ENCODE data around the gene CDK5RAP2.
"Not testable (repeated sequence)": the region's sequence is repeated elsewhere in the genome, so short reads cannot be mapped to it uniquely, and the experiment has no call there.

The CDK5RAP2 gene

DNA sequence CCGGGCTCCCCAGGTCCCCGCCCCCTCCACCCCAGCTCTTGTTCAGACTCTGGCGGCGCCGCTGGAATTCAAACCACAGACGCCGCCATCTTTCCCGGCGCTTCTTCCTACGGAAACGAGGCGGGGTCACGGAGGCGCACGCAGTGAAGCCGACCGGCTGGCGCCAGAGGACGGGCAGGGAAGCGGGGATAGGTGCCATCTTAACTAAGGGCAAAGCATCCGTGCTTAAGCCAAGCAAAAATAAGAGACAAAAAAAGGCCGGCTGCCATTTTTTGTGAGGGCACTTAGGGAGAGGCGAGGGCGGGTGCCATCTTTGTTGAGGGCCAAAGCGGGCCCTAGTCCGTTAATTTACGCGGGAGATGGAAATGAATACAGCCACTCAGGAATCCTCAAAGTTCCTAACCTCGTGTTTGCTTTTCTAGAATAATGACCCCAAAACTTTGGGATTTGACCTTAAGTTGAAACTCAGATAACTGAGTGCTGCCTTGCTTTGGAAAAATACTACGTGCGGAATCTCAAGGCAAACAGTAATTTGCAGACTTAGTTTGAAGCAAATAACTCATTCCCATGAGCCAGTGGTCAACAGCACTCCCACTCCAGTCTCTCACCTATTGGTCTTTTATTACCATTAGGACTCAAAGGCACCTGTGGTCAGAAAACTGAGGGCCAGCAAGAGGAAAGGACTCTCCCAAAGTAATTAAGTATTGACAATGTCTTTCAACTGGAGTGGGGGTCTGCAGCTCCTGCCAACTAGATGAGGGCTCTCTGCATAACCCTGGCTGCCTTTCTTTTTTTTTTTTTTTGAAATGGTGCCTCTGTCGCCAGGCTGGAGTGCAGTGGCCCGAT is at the start of gene CDK5RAP2:
TSS of gene CDK5RAP2 (minus strand) at position 117 of the 846 bp plus-strand sequence. CDS start 189 bp downstream, outside the sequence.
- DNase-seq, result peak; percentile 75

- DNase-seq, result not testable (repeated sequence)
Measured at GRCh38 chr9:120628925-120629497, 49.0 kb upstream of the CDK5RAP2 start.

DNA sequence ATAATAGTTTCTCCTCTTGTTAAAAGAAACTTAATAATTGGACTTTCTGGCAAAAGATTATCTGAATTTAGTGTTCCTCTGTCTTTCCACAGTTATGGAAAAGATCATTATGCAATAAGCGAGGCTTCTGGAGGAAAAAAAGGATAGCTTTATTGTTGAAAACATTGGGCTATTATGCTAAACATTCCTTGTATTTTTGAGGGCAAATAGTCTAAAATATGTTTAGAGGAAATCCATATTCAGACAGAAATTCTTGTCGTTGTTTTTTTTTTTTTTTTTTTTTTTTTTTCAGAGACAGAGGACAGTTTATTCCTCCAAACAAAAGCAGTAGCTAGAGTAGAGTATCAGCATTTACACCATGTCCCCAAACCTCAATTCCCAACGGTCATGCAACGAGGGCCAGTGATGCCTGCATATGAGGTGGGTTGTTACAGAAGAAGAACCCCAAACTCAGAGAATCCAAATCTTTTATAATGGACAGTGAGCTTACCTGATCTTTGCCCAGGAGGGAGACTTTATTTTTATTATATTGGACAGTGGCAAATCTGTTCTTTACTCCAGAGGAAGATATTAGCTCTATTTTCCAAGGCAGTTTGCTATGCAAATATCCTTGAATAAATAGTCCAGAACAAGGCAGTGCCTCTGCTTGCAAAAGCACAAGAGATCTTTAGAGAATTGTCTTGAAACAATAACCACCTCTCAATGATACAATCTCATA is 48.4 kb upstream of the CDK5RAP2 start:
- no peak for DNase-seq

GRCh38 chr9:120627073-120627472 is 47.1 kb upstream of the CDK5RAP2 start:
- DNase-seq, result no peak

DNA sequence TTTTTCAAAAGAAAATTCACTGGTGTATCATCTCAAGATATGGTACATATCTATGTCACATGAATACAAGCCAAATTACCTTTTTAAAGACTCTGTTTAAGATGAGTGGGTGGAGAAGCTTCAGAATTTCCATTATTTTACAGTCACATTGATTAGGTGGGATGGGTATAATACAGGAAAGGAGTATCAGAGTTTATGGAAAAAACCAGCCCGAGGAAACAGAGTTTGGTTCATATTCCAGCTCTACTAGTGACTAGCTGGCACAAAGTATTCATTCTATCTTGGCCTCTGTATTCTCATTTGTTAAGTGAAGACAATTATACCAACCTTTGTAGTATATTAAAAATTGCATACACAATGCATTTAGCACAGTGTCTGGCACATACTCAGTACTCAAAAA is 46.5 kb upstream of the CDK5RAP2 start:
- DNase-seq, result no peak

DNA sequence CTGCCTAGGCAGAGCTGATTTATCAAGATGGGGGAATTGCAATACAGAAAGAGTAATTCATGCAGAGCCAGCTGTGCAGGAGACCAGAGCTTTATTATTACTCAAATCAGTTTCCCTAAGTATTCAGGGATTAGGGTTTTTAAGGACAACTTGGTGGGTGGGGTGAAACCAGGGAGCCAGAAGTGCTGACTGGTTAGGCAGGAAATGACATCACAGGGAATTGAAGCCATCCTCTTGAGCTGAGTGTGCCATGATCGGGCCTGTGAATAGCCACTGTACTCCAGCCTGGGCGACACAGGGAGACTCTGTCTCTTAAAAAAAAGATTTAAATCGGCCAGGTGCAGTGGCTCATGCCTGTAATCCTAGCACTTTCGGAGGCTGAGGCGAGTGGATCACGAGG is 45.3 kb upstream of the CDK5RAP2 start:
- no peak for DNase-seq

DNA sequence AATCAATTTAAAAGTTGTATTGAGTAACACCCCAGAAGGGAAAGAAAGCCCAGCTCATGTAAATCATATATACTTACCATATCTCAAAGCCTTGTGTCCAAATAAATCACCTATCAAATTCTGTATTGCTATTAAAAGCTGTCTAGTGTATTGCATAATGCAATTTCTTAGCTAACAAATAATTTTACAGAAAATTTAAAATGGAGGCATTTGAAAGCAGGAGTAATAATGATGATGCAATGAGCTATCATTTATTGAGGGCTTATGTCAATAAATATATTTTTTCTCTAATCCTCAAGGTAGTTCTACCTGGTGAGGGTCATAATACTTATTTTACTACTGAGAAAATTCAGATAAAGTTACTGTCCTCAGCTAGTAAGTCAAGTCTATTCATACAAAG is 42.8 kb upstream of the CDK5RAP2 start:
- no peak for DNase-seq

GRCh38 chr9:120621941-120622340 is 42.0 kb upstream of the CDK5RAP2 start:
- no peak for DNase-seq

- peak; percentile 26 for DNase-seq
Measured at GRCh38 chr9:120619751-120620655, 40.0 kb upstream of the CDK5RAP2 start.

- no peak for DNase-seq
Measured at GRCh38 chr9:120616966-120617935, 37.3 kb upstream of the CDK5RAP2 start.

DNA sequence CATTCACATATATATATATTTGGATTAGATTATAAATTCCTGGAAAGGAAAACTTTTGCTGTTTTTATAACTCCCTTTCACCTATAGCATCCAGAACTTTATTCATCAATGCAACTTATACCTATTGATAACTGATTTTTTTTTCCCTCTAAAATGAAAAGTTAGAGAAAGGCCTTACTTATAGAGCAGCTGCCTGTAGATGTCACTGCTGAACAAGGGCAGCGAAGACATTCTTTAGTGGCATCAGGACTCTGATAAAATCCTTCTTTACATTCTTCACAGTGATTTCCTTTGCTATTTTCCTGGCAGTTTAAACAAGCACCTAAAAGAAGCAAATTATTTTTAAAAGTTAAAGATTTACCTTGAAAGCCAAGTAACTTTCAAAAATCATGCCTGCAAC is 32.3 kb upstream of the CDK5RAP2 start:
- no peak for DNase-seq

- no peak for DNase-seq
Measured at GRCh38 chr9:120611690-120612068, 31.7 kb upstream of the CDK5RAP2 start.

GRCh38 chr9:120610975-120611689 is 31.2 kb upstream of the CDK5RAP2 start:
- DNase-seq, result no peak

DNA sequence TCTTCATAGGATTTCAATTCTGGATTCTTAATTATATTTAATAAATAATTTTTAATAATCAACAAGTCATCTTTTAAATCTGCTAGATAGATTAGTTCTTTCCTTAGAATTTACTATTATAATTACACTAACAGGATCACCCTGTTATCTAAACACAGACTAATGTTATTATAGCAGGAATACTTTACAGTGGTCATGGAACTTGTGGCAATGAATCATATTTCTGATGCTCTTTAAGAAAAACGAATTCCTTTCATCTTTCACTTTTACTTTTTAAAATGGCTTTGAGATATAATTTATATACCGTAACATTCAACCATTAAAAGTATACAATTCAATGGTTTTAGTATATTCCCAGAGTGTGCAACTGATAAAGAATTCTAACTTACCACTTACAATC is 29.7 kb upstream of the CDK5RAP2 start:
- DNase-seq, result no peak

DNA sequence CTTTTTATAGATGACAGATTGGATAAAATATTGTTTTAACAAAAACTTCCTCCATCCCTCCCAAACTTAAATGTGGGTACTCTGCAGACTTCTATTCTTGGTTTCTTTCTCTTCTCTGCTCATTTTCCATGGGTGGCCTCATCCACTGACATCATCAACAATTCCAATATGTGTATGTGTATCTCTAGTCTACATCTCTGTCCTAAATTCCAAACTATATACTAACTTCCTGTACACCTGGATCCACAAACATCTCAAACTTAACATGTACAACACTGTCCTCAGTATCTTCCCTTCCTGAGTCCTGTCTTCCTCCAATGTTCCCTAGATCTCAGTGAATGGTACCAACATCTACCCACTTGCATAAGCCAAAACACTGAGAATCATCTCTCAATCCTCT is 28.5 kb upstream of the CDK5RAP2 start:
- no peak for DNase-seq

DNA sequence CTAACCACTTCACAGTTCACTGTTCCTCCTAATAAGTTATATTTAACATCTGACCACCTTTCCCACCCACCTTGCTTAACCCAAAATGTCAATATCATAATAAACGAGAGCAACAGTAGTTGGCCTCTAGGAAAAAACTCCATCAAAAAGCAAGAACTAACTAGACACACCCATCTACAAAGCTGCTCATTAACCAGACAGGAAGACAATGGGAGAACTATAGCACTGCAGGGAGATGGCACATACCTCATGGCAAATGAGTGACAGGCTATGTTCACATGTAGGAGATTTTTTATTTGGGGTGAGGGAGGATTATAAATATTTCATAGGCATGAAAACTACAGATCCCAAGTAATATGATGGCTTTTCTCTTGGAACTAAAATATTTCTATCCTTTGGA is 23.6 kb upstream of the CDK5RAP2 start:
- DNase-seq, result no peak

GRCh38 chr9:120603010-120603409 is 23.0 kb upstream of the CDK5RAP2 start:
- DNase-seq, result no peak

GRCh38 chr9:120593955-120594277 is 13.9 kb upstream of the CDK5RAP2 start:
- DNase-seq, result no peak

DNA sequence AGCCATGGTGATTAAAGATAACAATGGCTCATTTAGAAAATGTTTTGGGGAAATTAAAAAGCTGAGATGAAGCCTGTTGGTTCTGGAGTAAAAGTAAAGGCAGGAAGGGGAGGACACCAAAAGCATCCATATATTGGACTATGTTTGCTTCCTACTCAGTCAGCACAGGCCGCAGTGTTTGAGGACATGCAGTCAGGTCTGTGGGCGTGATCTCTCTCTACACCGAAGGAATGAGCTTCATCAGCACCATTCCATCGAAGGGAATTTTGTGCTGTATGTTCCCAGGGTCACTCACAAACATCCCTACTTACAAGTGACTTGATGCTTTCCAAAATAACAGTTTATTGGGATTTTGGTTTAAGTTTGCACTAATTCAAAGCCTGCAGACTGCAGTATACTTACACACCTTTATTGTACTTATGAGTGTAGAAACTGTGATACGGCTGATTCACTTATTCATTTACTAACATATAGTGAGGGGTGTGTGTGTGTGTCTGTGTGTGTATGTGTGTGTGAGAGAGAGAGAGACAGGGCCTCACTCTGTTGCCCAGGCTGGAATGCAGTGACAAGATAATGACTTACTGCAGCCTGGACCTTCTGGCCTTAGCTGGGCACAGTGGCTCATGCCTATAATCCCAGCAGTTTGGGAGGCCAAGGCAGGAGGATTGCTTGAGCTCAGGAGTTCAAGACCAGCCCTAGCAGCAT is 13.4 kb upstream of the CDK5RAP2 start:
- DNase-seq, result no peak

GRCh38 chr9:120592210-120592609 is 12.2 kb upstream of the CDK5RAP2 start:
- DNase-seq, result no peak
